ENCODE data around the gene PRSS16. TPM values are rescaled to one million over a fixed set of nuclear protein-coding genes. Genes with fewer than 3 reads are reported as not detected.
A peak's percentile ranks its signal among the peaks of the same experiment; 100 is the strongest.

Gene PRSS16
- total and polyA plus RNA-seq, 9 of the 15 experiments (the other 6 are each of a cell fraction or from before 2014, with no cell fraction given): 4.5 to 21.3 (median 12.1) TPM

GRCh38 chr6:27213544-27214125, 33.9 kb upstream of the PRSS16 start (continued):
- TF ChIP-seq ERF (CRISPR knock-in tag; IDR thresholded peaks at IDR 0.05) (0 out of 2 replicates have a peak, but pooled peaks have one; percentile 62), NFIC (IDR thresholded peaks at IDR 0.05) (peak; percentile 80), ATF6 (CRISPR knock-in tag; IDR thresholded peaks at IDR 0.05) (no peak), ZNF551 (CRISPR knock-in tag; IDR thresholded peaks at IDR 0.05) (no peak), ZNF311 (CRISPR knock-in tag; IDR thresholded peaks at IDR 0.05) (0 out of 2 replicates have a peak, but pooled peaks have one; percentile 26), YY1 (IDR thresholded peaks at IDR 0.05; ENCODE audit: borderline replicate concordance in 1 of 3, control insufficient read depth in 1 of 3, extremely low read depth in 1 of 3, insufficient read depth in 3 of 3, insufficient read length in 1 of 3, insufficient replicate concordance in 2 of 3, low read depth in 1 of 3, low read length in 2 of 3) (peak in 1 of 3 experiments; percentile 35), HNRNPL (IDR thresholded peaks at IDR 0.05; ENCODE audit: low read depth, low read length) (no peak), EP400 (IDR thresholded peaks at IDR 0.05) (peak; percentile 56), ADNP (tag; IDR thresholded peaks at IDR 0.05) (peak; percentile 96), ZBTB8A (IDR thresholded peaks at IDR 0.05; ENCODE audit: partially characterized antibody) (peak; percentile 55), KLF13 (tag; IDR thresholded peaks at IDR 0.05; ENCODE audit: borderline replicate concordance, low read depth) (peak; percentile 67; the same call in 1 of the 2 replicates), EGR1 (conservative IDR thresholded peaks at IDR 0.05) (peak; percentile 19; the same call in 1 of the 2 replicates), ILF3 (IDR thresholded peaks at IDR 0.05; ENCODE audit: borderline replicate concordance) (0 out of 2 replicates have a peak, but pooled peaks have one; percentile 56), TRIM28 (IDR thresholded peaks at IDR 0.05) (peak; percentile 64; the same call in 1 of the 2 replicates), ZNF395 (CRISPR knock-in tag; IDR thresholded peaks at IDR 0.05) (0 out of 2 replicates have a peak, but pooled peaks have one; percentile 52), PHF8 (IDR thresholded peaks at IDR 0.05; ENCODE audit: borderline replicate concordance, low read length) (no peak), IRF9 (tag; IDR thresholded peaks at IDR 0.05) (no peak), RBM22 (IDR thresholded peaks at IDR 0.05; ENCODE audit: low read depth, low read length, poor library complexity, severe bottlenecking) (no peak), ZBTB17 (CRISPR knock-in tag; IDR thresholded peaks at IDR 0.05) (no peak), SMARCA4 (IDR thresholded peaks at IDR 0.05) (peak; percentile 29; the same call in 1 of the 2 replicates), SRF (CRISPR knock-in tag; IDR thresholded peaks at IDR 0.05) (peak in 1 of 2 experiments; percentile 34; a peak in 1 of 4 replicates), TBL1XR1 (IDR thresholded peaks at IDR 0.05; ENCODE audit: low read length in 2 of 2) (peak in 1 of 2 experiments; percentile 92; a peak in 2 of 4 replicates), ETV1 (tag; conservative IDR thresholded peaks at IDR 0.05; ENCODE audit: low read depth) (0 out of 2 replicates have a peak, but pooled peaks have one; percentile 24), POLR2H (tag; IDR thresholded peaks at IDR 0.05; ENCODE audit: low read depth) (peak; percentile 99)

Measured in K562 (cell line).